Fibroblast of the conjunctiva (primary cell): Measurements from ENCODE around the gene SRRM1.

Experiments used
- DNase-seq: peaks from one replicate; pipeline ENCODE4 v3.0.0-alpha.2; 2010; ENCODE audit warnings: low read depth

SRRM1 gene, protein sequence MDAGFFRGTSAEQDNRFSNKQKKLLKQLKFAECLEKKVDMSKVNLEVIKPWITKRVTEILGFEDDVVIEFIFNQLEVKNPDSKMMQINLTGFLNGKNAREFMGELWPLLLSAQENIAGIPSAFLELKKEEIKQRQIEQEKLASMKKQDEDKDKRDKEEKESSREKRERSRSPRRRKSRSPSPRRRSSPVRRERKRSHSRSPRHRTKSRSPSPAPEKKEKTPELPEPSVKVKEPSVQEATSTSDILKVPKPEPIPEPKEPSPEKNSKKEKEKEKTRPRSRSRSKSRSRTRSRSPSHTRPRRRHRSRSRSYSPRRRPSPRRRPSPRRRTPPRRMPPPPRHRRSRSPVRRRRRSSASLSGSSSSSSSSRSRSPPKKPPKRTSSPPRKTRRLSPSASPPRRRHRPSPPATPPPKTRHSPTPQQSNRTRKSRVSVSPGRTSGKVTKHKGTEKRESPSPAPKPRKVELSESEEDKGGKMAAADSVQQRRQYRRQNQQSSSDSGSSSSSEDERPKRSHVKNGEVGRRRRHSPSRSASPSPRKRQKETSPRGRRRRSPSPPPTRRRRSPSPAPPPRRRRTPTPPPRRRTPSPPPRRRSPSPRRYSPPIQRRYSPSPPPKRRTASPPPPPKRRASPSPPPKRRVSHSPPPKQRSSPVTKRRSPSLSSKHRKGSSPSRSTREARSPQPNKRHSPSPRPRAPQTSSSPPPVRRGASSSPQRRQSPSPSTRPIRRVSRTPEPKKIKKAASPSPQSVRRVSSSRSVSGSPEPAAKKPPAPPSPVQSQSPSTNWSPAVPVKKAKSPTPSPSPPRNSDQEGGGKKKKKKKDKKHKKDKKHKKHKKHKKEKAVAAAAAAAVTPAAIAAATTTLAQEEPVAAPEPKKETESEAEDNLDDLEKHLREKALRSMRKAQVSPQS

DNA sequence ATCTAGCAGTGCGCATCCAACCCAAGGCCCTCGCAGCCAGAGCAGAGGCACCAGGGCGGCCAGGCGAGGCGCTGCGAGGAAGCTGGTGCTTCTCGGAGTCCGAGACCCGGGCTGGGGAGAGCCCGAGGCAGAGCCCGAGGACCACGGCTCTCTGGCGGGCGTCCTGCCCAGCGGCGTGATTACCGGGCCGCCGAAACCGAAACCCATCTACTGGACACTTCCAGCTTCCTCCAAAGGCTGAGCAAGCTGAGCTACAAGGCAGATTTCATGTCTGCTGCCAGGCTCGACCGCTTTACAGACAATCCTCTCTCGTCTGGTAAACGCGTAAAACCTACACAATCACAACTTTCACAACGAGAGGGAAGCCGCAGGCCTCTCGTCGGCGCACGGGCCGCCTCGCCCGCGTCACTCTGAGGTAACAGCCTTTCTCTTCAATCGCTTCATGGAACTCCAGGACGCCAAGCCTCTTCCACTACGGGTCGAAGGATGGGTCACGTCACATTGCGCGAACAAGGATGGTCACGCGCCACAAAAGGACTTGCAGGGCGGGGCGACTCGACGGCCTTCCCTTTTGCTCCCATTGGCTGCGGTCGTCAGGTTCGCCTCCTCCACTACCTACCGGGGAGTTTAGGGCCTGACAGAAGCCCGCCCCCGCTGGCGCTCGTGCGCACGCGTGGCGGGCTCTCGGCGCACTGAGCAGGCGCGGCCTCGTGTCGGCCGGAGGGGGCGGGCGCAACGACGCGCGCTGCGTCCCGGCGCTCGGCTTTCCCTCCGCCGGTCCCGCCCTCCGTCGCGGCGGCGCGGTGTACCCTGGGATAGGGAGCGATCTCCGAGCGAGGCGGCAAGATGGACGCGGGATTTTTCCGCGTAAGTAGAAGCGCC, at the start of gene SRRM1:
Gene SRRM1 (plus strand): TSS at position 822 of the 882 bp plus-strand sequence. CDS start 25 bp downstream, at position 847.
- DNase-seq, result peak; percentile 100

- DNase-seq, result no peak
Measured at GRCh38 chr1:24594328-24594598, 48.8 kb upstream of the SRRM1 start.

- no peak for DNase-seq
Measured at GRCh38 chr1:24596401-24596880, 46.7 kb upstream of the SRRM1 start.

DNA sequence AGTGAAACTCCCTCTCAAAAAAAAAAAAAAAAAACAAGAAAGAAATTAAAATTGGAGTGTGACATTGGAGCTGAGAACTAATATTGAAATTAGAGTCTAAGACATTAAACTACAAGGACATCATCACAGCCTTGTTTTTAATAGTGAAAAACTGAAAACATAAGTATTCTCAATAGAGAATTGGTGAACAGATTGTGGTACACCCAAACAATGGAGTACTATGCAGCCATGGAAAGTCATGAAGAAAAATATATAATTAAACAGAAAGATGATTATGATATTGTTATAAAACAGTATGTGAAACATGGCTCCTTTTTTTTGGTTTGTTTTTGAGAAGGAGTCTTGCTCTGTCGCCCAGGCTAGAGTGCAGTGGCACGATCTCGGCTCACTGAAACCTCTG, 43.8 kb upstream of the SRRM1 start:
- DNase-seq, result no peak

DNA sequence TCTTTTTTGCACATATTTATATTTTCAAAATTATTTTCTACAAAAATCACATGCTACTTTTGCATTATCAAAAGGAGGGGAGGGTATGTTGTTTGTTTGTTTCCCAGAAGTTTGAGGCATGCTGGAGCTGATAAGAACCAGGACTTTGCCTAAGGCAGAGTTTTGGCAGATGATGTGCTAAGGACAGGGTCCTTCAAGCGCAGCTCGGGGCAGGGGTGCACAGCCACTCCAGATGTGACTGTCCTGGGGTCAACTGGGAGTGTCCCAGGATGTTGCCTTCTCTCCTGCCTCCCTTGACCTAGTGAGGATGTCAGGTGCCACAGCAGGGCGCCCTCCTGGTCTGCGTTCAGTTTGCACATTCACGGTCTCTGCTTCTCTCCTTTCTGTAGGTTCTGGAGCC, 42.6 kb upstream of the SRRM1 start:
- DNase-seq, result no peak

DNA sequence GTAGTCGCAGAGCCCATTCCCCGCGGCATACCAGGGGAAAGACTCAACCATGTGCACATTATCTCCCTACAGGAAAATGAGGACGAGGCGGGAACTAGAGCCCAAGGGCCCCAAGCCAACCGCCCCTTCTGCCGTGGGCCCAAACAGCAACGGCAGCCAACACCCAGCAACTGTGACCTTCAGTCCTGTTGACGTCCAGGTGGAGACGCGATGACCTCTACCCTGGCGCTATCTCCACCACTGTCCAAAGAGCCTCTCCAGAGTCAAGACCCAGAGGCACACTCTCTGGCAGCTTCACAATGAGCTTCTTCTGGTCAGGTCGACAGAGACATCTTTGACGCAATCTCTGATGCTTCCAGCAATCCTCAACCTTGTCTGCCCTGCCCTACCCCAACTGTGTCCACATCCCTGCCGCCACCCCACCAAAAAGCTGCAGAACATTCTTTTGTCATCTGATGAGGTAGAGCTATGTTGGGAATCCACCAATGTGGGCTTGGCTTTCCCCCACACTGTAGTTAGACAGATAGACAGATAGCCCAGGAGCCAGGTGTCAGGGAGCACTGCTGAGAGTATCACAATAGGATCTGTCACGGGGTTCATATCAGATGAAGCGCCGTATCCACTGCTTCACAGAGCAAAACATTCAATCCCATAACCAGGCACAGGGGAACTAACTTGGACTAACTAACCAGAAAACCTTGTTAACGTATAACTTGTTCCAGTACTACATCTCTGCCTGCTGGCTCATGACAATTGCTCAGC, 37.4 kb upstream of the SRRM1 start:
- DNase-seq, result no peak

GRCh38 chr1:24606296-24606605, 36.9 kb upstream of the SRRM1 start:
- no peak for DNase-seq

DNA sequence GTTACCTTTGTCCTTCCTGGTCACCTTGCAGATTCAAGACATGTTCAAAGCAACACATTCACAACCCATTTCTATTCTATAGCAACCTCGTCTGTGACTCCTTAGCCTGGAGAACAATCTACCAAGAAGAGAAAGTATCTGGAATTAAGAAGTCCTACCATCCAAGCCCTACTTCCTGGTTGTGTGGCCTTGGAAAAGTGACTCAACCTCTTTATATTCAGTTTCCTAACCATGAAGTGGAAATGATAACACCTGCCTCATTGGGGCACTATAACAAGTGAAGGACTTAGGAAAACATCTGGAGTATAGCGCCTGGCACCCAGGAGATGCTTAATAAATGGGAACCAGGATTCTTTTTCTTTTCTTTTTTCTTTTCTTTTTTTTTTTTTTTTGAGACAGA, 36.5 kb upstream of the SRRM1 start:
- no peak for DNase-seq

DNA sequence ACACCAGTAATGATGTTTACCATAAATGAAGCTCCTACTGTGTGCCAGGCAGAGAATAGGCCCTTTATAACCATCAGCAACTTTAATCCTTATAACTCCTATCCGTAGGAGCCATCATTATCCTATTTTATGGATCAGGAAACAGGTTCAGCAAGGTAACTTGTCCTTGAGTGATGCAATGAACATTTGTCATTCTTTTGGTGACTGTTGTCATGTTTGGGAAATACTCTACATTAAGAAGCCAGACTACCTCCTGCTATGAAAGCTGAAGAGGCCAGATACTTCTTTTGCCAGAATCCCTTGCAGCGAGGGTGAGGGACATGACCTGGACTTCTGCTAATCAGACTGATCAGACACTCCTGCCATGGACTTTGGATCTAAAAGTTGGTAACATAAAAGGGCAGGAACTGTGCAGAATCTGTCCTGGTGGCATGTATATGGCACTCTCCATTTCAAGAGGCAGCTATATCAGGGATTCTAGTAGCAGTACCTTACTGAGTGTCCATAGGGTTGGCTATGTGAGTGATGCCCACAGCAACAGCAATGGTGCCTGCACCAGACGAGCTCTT, 33.1 kb upstream of the SRRM1 start:
- DNase-seq, result no peak

DNA sequence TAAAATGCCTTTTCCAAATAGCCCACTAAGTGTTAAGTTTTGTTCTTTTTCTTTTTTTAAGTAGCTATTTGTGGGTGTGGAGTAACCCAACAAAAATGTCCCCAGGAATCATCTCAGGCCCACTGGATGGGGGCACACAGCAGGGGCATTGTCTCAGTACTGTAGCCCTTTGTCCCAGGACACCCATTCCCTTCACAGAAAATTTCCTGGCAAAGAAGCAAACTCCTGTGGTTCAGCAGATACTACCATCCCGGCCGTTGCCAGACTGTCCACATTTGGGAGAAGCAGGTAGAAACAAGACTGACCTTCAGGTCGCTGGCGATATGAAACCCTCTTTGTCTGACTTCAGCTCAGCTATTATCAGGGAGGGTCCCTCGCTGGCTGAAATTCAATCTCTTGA, 23.7 kb upstream of the SRRM1 start:
- DNase-seq, result no peak

DNA sequence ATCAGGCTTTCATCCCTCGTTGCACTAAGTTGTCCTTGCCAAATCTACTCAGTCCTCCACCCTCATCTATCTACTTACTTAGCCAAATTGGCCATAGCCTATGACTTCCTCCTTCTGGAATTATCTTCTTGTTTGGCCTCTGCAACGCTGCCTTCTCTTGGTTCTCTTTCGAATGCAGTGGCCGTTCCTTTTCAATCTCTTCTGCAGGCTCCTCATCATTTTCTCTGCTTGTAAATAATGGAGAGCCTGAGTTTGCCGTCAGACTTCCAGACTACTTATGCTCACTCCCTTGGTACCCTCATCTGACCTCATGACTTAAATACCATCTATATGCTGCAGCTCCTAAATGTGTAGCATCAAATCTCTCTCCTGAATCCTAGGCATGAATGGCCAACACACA, 22.4 kb upstream of the SRRM1 start:
- no peak for DNase-seq

DNA sequence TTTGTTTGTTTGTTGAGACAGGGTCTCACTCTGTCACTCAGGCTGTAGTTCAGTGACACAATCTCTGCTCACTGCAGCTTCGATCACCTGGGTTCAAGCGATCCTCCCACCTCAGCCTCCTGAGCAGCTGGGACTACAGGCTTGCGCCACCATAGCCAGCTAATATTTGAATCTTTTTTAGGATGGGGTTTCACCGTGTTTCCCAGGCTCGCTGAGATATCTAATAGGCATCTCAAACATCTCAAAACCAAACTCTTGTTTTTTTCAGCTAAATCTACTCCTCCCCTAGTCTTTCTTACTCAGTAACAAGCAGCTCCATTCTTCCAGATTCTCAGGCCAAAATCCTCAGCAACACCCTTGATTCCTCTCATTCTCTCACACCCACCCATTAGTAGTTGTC, 22.0 kb upstream of the SRRM1 start:
- DNase-seq, result no peak

DNA sequence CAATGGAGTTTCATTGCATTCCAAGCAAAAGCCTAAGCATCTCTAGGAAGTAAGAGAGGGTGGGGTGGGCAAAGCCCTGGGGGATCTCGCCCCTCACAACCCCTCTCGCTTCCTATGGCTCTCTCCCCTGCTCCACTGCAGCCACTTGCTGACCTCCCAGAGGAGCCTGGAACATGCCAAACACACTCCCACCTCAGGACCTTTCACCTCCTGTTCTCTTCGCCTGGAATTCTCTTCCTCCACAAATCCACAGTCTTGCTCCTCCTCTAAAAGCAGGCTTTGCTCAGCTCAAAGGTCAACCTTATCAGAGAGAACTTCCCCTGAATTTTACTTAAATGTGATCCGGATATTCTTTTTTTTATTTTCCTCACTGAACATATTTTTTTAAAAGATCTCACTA, 20.9 kb upstream of the SRRM1 start:
- DNase-seq, result no peak

DNA sequence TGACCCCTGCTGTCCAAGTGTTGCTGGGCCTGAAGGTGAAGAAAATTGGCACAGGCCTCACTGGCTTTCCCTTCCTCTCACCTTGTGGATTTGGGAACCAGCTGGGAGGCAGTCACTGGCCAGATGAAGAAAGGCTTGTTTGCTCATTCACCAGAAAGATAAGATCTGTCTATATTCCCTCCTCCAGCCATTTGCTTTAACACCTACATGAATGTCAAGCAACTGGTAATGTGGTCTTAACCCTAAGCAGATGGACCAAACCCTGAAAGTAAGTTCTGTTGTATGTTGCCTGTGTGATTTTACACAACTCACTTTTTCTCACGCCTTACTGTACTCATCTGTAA, 10.3 kb upstream of the SRRM1 start:
- no peak for DNase-seq

GRCh38 chr1:24635195-24635843, 7.8 kb upstream of the SRRM1 start:
- DNase-seq, result peak; percentile 71

- DNase-seq, result no peak
Measured at GRCh38 chr1:24636661-24637357, 6.3 kb upstream of the SRRM1 start.

- DNase-seq, result no peak
Measured at GRCh38 chr1:24639094-24639493, 4.0 kb upstream of the SRRM1 start.

- DNase-seq, result no peak
Measured at GRCh38 chr1:24639881-24640280, 3.2 kb upstream of the SRRM1 start.

GRCh38 chr1:24640288-24640687, 2.8 kb upstream of the SRRM1 start:
- DNase-seq, result no peak

DNA sequence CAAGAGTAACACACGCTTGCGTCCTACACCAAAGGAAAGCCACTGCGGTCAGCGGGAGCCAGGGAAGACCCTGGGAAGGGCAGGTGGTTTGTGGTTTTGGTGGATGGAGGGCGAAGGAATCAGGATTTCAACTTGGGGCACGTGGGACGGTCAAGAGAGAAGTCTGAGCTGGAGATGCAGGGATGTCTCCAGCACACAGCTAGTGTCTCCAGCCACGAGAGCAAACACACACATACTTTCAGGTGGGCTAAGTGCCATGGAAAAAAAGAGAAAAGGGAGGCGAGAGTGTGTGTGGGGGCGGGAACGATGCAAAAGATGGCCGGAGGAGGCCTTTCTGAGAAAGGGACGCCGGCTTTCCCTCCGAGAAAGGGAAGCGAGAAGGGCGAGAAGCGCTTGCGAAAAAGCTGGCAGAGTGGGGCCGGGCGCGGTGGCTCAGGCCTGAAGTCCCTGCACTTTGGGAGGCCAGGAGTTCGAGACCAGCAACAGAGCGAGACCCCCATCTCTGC, 1.4 kb upstream of the SRRM1 start:
- no peak for DNase-seq
